AG10803 (cell line): Measurements from ENCODE around the gene PRSS22.

Experiments used
- DNase-seq: peaks from one replicate; pipeline ENCODE4 v3.0.0; 2010; ENCODE audit warnings: low read depth
- H3K4me3 ChIP-seq: 2 replicates; pipeline ENCODE4 v1.5.1; 2011; ENCODE audit warnings: mild to moderate bottlenecking, low read length, control low read depth
- CTCF ChIP-seq: conservative IDR thresholded peaks from 2 replicates; pipeline ENCODE4 v1.5.1; 2011; ENCODE audit warnings: mild to moderate bottlenecking, low read length, control low read depth, inconsistent platforms

The PRSS22 gene

GRCh38 chr16:2827831-2828520, 30.0 kb downstream of the PRSS22 start:
- no peak for TF ChIP-seq CTCF
- no peak for DNase-seq
- no peak overlapping the region for H3K4me3 ChIP-seq

GRCh38 chr16:2827374-2827791, 30.6 kb downstream of the PRSS22 start:
- no peak for DNase-seq
- TF ChIP-seq CTCF: no peak
- no peak overlapping the region for H3K4me3 ChIP-seq

GRCh38 chr16:2826591-2827373, 31.2 kb downstream of the PRSS22 start:
- no peak overlapping the region for H3K4me3 ChIP-seq
- no peak for DNase-seq
- TF ChIP-seq CTCF: no peak

- no peak for TF ChIP-seq CTCF
- DNase-seq: no peak
These were observed 32.1 kb downstream of the PRSS22 start for GRCh38 chr16:2825906-2826305.

GRCh38 chr16:2825049-2825742, 32.8 kb downstream of the PRSS22 start:
- no peak for TF ChIP-seq CTCF
- no peak for DNase-seq
- H3K4me3 ChIP-seq: no peak overlapping the region

More at GRCh38 chr16:2825906-2826305, 32.1 kb downstream of the PRSS22 start:
- no peak overlapping the region for H3K4me3 ChIP-seq

- H3K4me3 ChIP-seq: no peak overlapping the region
- DNase-seq: no peak
- TF ChIP-seq CTCF: no peak
These were observed 33.3 kb downstream of the PRSS22 start for GRCh38 chr16:2824626-2825025.
